ENCODE results near the gene SIAE.
"Not testable (repeated sequence)": the region's sequence is repeated elsewhere in the genome, so short reads cannot be mapped to it uniquely, and the experiment has no call there.

The SIAE gene

DNA sequence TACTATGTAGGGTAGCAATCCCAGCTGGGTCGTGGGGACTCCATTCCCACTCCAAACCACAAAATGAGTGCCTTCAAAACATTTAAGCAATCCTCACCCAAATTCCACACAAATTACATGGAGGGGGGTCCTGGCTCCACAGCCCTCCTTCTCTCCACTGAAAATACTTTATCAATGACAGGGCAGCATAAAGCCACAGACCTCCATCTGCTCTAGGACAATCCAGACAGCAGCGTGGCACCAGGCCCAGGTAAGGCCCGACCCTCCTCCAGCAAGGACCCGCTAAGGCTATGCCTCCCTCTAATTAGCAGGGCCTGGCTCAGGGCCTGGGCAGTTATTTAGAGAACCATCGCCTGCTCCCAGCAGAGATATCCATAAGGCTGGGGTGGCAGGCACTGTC, 62.5 kb downstream of the SIAE start, which contains the start of gene PANX3:
PANX3 (plus strand) TSS at position 365 of the 400 bp plus-strand sequence. CDS start 129 bp downstream, outside the sequence.
- no peak within 1 kb of the TSS for H3K27ac ChIP-seq
- TF ChIP-seq, protein P1, sequence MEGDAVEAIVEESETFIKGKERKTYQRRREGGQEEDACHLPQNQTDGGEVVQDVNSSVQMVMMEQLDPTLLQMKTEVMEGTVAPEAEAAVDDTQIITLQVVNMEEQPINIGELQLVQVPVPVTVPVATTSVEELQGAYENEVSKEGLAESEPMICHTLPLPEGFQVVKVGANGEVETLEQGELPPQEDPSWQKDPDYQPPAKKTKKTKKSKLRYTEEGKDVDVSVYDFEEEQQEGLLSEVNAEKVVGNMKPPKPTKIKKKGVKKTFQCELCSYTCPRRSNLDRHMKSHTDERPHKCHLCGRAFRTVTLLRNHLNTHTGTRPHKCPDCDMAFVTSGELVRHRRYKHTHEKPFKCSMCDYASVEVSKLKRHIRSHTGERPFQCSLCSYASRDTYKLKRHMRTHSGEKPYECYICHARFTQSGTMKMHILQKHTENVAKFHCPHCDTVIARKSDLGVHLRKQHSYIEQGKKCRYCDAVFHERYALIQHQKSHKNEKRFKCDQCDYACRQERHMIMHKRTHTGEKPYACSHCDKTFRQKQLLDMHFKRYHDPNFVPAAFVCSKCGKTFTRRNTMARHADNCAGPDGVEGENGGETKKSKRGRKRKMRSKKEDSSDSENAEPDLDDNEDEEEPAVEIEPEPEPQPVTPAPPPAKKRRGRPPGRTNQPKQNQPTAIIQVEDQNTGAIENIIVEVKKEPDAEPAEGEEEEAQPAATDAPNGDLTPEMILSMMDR (conservative IDR thresholded peaks at IDR 0.05), result no peak

DNA sequence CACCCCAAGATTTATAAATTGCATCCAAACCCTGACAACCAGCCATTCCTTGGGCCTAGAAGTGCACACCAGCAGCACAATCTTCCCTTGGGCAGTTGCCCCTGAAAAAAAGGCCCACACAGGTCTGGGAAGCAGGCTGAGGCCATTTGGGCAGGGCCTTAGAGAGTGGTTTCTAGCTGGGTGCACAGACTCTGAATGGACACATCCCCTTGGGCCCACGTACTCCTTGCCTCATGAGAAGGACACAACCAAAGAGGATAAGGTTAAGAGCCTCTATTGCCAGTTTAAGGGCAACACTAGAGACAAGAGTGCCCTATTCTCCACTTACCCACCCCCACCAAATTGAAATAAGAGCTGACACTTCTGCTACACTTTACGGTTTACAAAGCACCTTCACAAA, 63.2 kb downstream of the SIAE start:
- TF ChIP-seq, protein P1 (conservative IDR thresholded peaks at IDR 0.05), result no peak
- H3K27ac ChIP-seq, result no peak overlapping the region

DNA sequence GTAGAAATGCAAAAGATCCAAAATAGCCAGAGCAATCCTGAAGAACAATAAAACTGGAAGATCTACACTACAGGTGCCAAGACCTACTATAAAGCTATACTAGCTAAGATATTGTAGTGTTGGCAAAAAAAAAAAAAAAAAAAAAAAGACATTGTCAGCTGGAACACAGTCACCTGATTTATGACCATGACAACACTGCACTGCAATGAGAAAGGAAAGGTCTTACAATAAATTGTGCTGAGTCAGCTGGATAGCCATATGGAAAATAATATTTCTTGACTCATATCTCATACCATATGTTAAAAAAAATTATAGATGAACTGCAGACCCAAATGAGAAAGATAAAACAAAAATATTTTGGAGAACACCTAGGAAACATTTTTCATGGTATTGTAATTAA, 65.4 kb downstream of the SIAE start:
- TF ChIP-seq, protein P1 (conservative IDR thresholded peaks at IDR 0.05), result no peak
- no peak overlapping the region for H3K27ac ChIP-seq

DNA sequence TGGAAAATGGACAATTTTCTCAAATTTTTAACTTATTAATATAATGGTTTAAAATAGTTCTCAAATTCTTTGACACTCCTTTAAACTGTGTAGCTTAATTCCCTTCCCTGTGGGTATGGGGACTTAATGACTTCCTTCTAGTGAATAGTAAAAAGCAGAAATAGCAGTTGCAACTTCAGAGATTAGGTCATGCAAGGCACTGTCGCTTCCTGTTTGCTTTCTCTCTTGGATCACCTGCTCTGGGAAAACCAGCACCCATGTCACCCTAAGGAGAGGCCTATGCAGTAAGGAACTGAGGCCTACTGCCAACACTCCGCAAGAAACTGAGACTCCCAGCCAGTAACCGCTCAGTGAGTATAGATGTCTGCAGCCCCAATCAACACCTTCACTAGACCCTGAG, 67.8 kb downstream of the SIAE start:
- H3K27ac ChIP-seq, result no peak overlapping the region
- TF ChIP-seq, protein P1 (conservative IDR thresholded peaks at IDR 0.05), result no peak

DNA sequence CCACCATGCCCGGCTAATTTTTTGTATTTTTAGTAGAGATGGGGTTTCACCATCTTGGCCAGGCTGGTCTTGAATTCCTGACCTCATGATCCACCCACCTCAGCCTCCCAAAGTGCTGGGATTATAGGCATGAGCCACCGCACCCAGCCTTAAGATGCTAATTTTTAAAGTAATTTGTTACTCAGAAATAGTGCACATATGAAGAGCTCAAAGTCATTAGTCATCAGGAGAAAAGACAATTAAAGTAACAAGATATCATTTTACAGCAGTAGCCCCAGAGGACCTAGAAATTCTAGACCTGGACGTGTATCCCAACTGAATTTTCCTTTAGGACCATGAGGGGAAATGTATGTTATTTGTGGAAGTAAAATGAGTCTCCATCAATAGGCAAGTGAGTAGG, 70.8 kb downstream of the SIAE start:
- not testable (repeated sequence) for H3K27ac ChIP-seq

DNA sequence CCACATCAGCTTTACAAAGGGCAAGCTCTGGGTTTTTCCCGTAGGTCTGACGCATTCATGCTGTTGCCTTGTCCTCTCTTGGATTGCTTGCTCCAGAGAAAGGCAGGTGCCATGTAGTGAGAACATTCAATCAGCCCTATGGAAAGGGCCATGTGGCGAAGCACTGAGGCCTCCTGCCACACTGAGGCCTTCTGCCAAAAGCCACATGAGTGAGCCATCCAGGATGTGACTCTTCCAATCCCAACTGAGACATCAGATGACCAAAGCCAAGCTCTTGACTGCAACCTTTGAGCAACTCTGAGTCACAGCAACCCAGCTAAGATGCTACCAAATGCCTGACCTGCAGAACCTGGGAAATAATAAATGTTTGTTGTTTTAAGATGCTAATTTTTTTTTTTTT, 71.3 kb downstream of the SIAE start:
- no peak overlapping the region for H3K27ac ChIP-seq
- TF ChIP-seq, protein P1 (conservative IDR thresholded peaks at IDR 0.05), result no peak

DNA sequence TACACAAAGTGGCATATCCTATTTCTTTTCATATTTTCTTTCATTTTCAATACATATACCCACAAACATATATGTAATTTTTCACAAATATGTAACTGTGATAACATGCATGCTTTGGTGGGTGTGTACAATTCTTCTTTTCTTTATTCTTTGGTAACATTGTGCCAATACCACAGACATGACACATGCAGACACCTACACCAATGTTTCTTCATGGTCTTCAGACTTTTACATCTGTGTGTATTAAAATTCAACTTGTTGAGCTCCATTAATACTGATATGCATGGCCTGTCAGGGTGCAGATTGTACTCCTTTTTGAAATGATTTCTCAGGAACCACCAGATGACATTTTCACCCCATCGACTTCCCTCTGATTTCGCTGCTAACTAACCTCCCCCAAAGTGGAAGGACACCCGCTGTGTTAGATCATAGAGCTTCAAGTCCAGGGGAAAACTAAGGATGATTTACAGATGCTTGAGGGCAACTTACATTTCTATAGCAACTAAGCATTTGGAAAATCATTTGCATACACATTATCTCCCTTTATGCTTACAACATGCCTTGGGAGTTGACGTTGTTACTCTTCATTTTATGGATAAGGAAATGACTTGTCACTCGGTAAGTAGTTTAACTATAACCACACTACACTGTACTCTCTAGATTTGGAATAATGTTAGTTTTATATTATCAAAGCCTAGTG, 72.8 kb downstream of the SIAE start:
- H3K27ac ChIP-seq, result no peak overlapping the region
- TF ChIP-seq, protein P1 (conservative IDR thresholded peaks at IDR 0.05), result no peak

DNA sequence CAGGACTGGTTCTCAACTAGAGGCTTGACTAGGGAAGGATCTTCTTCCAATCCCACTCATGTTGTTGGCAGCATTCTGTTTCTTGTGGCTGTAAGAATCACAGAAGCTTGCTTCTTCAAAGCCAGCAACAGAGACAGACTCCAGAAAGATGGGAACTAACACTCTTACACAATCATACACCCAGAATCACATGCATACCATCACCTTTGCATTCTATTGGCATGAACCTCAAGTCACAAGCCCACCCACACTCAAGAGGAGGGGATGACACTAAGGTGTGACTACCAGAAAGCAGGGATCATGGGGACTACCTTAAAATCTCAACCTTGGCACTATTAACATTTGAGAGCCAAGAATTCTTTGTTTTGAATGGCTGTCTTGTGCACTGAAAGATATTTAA, 75.9 kb downstream of the SIAE start:
- TF ChIP-seq, protein P1 (conservative IDR thresholded peaks at IDR 0.05), result no peak
- no peak overlapping the region for H3K27ac ChIP-seq

Data from VCaP (cell line).